IMR-90 (cell line): Measurements from ENCODE around the gene ZNF219. TPM values are rescaled to one million over a fixed set of nuclear protein-coding genes. Genes with fewer than 3 reads are reported as not detected.

ENCODE experiments used
- ATAC-seq: fragments of 200-7000 bp; cut with Tn5 transposase; 2 replicates; pipeline ENCODE4 v1.9.1; 2020; ENCODE audit warnings: low read depth, mild to moderate bottlenecking, moderate library complexity
- BruUV-seq: library from RNA; stranded (reverse); fragments of 400-500 nt; replicated peaks from 2 replicates; lab custom pipeline; 2021; lab: Mats Ljungman, UMichigan
- CTCF ChIA-PET: fragments of 300-600 bp; formaldehyde crosslinking; extraction: SDS; loops from one replicate; lab custom pipeline; 2021; ENCODE audit warnings: antibody characterized with exemption; lab: Yijun Ruan, JAX
- POLR2A ChIA-PET: fragments of 300-600 bp; sonication (Branson Sonifier 250); formaldehyde crosslinking; loops from one replicate; lab custom pipeline; 2022; ENCODE audit warnings: antibody characterized with exemption; ENCODE audit not compliant: unreplicated experiment; lab: Charles Lee
- DNase-seq: peaks from one replicate; pipeline ENCODE4 v3.0.0; 2013
- H2AFZ ChIP-seq: replicated peaks from 2 replicates; pipeline ENCODE3; 2013; ENCODE audit warnings: low read length, mild to moderate bottlenecking; ENCODE audit not compliant: poor library complexity
- H2AK5ac ChIP-seq: 2 replicates; pipeline ENCODE4 v1.6.1; 2013; ENCODE audit warnings: low read depth, low read length, inconsistent platforms
- H2AK9ac ChIP-seq: replicated peaks from 2 replicates; pipeline ENCODE3; 2013; ENCODE audit warnings: mild to moderate bottlenecking, low read depth, low read length, moderate library complexity; ENCODE audit not compliant: poor library complexity
- H2BK120ac ChIP-seq: 2 replicates; pipeline ENCODE4 v1.6.1; 2013; ENCODE audit warnings: low read depth, low read length, inconsistent platforms
- H2BK15ac ChIP-seq: 3 replicates; pipeline ENCODE4 v1.6.1; 2013; ENCODE audit warnings: low read depth, low read length, inconsistent platforms
- H2BK20ac ChIP-seq: 2 replicates; pipeline ENCODE4 v1.6.1; 2013; ENCODE audit warnings: low read depth, mild to moderate bottlenecking, inconsistent platforms, low read length, moderate library complexity
- H2BK5ac ChIP-seq: 2 replicates; pipeline ENCODE4 v1.6.1; 2013; ENCODE audit warnings: mild to moderate bottlenecking, low read depth, low read length, inconsistent platforms; ENCODE audit not compliant: poor library complexity, severe bottlenecking
- H3K14ac ChIP-seq: replicated peaks from 2 replicates; pipeline ENCODE4 v1.6.1; 2013; ENCODE audit warnings: low read depth, low read length, inconsistent platforms
- H3K18ac ChIP-seq: 2 replicates; pipeline ENCODE4 v1.6.1; 2013; ENCODE audit warnings: low read depth, low read length, control low read depth
- H3K23ac ChIP-seq: 2 replicates; pipeline ENCODE4 v1.6.1; 2013; ENCODE audit warnings: low read depth, low read length, inconsistent platforms
- H3K27ac ChIP-seq: 2 replicates; pipeline ENCODE4 v1.5.1; 2013; ENCODE audit warnings: mild to moderate bottlenecking, control low read depth, low read length; ENCODE audit not compliant: insufficient read depth
- H3K27me3 ChIP-seq: 2 replicates; pipeline ENCODE4 v1.6.1; 2013; ENCODE audit warnings: low read length; ENCODE audit not compliant: control insufficient read depth, insufficient read depth
- H3K36me3 ChIP-seq: 2 replicates; pipeline ENCODE4 v1.6.1; 2013; ENCODE audit warnings: low read length, mixed read lengths; ENCODE audit not compliant: control insufficient read depth, insufficient read depth
- H3K4ac ChIP-seq: 2 replicates; pipeline ENCODE4 v1.6.1; 2013; ENCODE audit warnings: low read depth, low read length, inconsistent platforms
- H3K4me1 ChIP-seq: 2 replicates; pipeline ENCODE4 v1.6.1; 2013; ENCODE audit warnings: low read length, mixed read lengths; ENCODE audit not compliant: control insufficient read depth, insufficient read depth
- H3K4me2 ChIP-seq: 2 replicates; pipeline ENCODE4 v1.6.1; 2013; ENCODE audit warnings: low read depth, mild to moderate bottlenecking, control low read depth, low read length, moderate library complexity
- H3K4me3 ChIP-seq: 2 replicates; pipeline ENCODE4 v1.5.1; 2013; ENCODE audit warnings: low read depth, mild to moderate bottlenecking, control low read depth, low read length, moderate library complexity; ENCODE audit not compliant: insufficient read depth
- H3K56ac ChIP-seq: 2 replicates; pipeline ENCODE4 v1.6.1; 2013; ENCODE audit warnings: low read length, inconsistent platforms; ENCODE audit not compliant: insufficient read depth; ENCODE audit errors: extremely low read depth
- H3K79me1 ChIP-seq, 2 experiments: 2 replicates each; pipeline ENCODE4 v1.6.1; 2013; ENCODE audit warnings: low read length in 2 of 2, inconsistent platforms in 1 of 2, low read depth in 1 of 2
- H3K9ac ChIP-seq: 2 replicates; pipeline ENCODE4 v1.6.1; 2013; ENCODE audit warnings: low read depth, low read length, control low read depth
- H3K9me1 ChIP-seq: 2 replicates; pipeline ENCODE4 v1.6.1; 2013; ENCODE audit warnings: low read length, inconsistent platforms; ENCODE audit not compliant: insufficient read depth
- H3K9me3 ChIP-seq: 2 replicates; pipeline ENCODE4 v1.6.1; 2013; ENCODE audit warnings: low read length; ENCODE audit not compliant: control insufficient read depth, insufficient read depth
- H4K20me1 ChIP-seq: 2 replicates; pipeline ENCODE4 v1.6.1; 2013; ENCODE audit warnings: low read length, inconsistent platforms; ENCODE audit not compliant: insufficient read depth
- H4K5ac ChIP-seq: 2 replicates; pipeline ENCODE4 v1.6.1; 2013; ENCODE audit warnings: mild to moderate bottlenecking, low read depth, low read length, control low read depth
- H4K8ac ChIP-seq, 2 experiments: 2 replicates each; pipeline ENCODE4 v1.6.1; 2013; ENCODE audit warnings: low read depth in 2 of 2, low read length in 2 of 2, control low read depth in 1 of 2, inconsistent platforms in 1 of 2
- H4K91ac ChIP-seq: 2 replicates; pipeline ENCODE4 v1.6.1; 2013; ENCODE audit warnings: low read depth, low read length, inconsistent platforms; ENCODE audit not compliant: insufficient read depth
- BHLHE40 ChIP-seq: fragments of 150-350 bp; IDR thresholded peaks from 2 replicates; pipeline ENCODE4 v1.6.1; 2016; ENCODE audit warnings: mild to moderate bottlenecking, low read depth, low read length
- CEBPB ChIP-seq: IDR thresholded peaks from 2 replicates; pipeline ENCODE4 v1.6.1; 2012; ENCODE audit warnings: low read depth, low read length, improper control_type of control experiment
- ELK1 ChIP-seq: fragments of 150-350 bp; IDR thresholded peaks from 2 replicates; pipeline ENCODE4 v1.6.1; 2016; ENCODE audit warnings: low read depth, mild to moderate bottlenecking, low read length, moderate library complexity, borderline replicate concordance
- FOS ChIP-seq: fragments of 150-350 bp; IDR thresholded peaks from 2 replicates; pipeline ENCODE4 v1.6.1; 2016; ENCODE audit warnings: low read depth, low read length
- MAFK ChIP-seq: IDR thresholded peaks from 2 replicates; pipeline ENCODE4 v1.6.1; 2012; ENCODE audit warnings: low read depth, low read length, improper control_type of control experiment
- MXI1 ChIP-seq: IDR thresholded peaks from 2 replicates; pipeline ENCODE4 v1.6.1; 2012; ENCODE audit warnings: low read depth, mild to moderate bottlenecking, low read length, moderate library complexity, borderline replicate concordance
- NFE2L2 ChIP-seq: fragments of 150-350 bp; IDR thresholded peaks from 2 replicates; pipeline ENCODE4 v1.6.1; 2016; ENCODE audit warnings: low read depth, mild to moderate bottlenecking, low read length
- POLR2A ChIP-seq: IDR thresholded peaks from 2 replicates; pipeline ENCODE4 v1.6.1; 2012; ENCODE audit warnings: mild to moderate bottlenecking, low read depth, low read length
- RAD21 ChIP-seq: IDR thresholded peaks from 2 replicates; pipeline ENCODE4 v1.6.1; 2012; ENCODE audit warnings: low read length, improper control_type of control experiment
- RCOR1 ChIP-seq: IDR thresholded peaks from 2 replicates; pipeline ENCODE4 v1.6.1; 2012; ENCODE audit warnings: mild to moderate bottlenecking, low read length, improper control_type of control experiment; ENCODE audit not compliant: insufficient replicate concordance
- SMC3 ChIP-seq: fragments of 150-350 bp; IDR thresholded peaks from 2 replicates; pipeline ENCODE4 v1.6.1; 2016; ENCODE audit warnings: low read depth, mild to moderate bottlenecking, antibody characterized with exemption, low read length, moderate library complexity
- WGBS, 2 experiments: methylation state at CpG; one replicate each; pipeline versions ENCODE4 v1.1.5 to v1.1.7; 2013; ENCODE audit warnings: missing lambda C conversion rate in 2 of 2; ENCODE audit not compliant: insufficient read length in 1 of 2; ENCODE audit errors: extremely low coverage in 2 of 2; 5-methylcytosine and 5-hydroxymethylcytosine counted together
- dilution Hi-C: fragments of 300-500 bp; cut with HindIII; formaldehyde crosslinking; loops from one replicate; pipeline ENCODE4 v1.14.3; 2018; ENCODE audit warnings: low sequenced_read_pairs; ENCODE audit not compliant: unreplicated experiment
- in situ Hi-C: fragments of 300-500 bp; cut with MboI; formaldehyde crosslinking; loops from 3 replicates; pipeline ENCODE4 v1.14.3; 2019; ENCODE audit warnings: low sequenced_read_pairs, inconsistent platforms, mixed read lengths
- intact Hi-C: fragments of 100-400 bp; cut with micrococcal nuclease; formaldehyde crosslinking; loops from 2 replicates; pipeline ENCODE4 v1.10.0; 2022
- polyA plus RNA-seq, 3 experiments: library from polyadenylated mRNA; depleted of rRNA; stranded (reverse); fragments of >200 nt; gene quantifications; 2 replicates each; pipeline ENCODE4 v1.2.3, GENCODE V29; 2012; ENCODE audit warnings: low replicate concordance in 1 of 3
- total RNA-seq: library from RNA; depleted of rRNA; stranded (reverse); fragments of >200 nt; gene quantifications from 2 replicates; pipeline ENCODE4 v1.2.3, GENCODE V29; 2012
- TF ChIP-seq, protein P1 (sequence below): fragments of 150-350 bp; IDR thresholded peaks from 2 replicates; pipeline ENCODE4 v1.6.1; 2017; ENCODE audit warnings: mild to moderate bottlenecking, antibody characterized with exemption, low read length, low read depth
- TF ChIP-seq, protein P2 (sequence below): conservative IDR thresholded peaks from 2 replicates; pipeline ENCODE4 v1.5.1; 2012; ENCODE audit warnings: mild to moderate bottlenecking, low read depth, low read length, improper control_type of control experiment

ZNF219 gene
- total and polyA plus RNA-seq, 2 of the 4 experiments (the other 2 are of a cell fraction): 0.90 to 3.8 TPM

DNA sequence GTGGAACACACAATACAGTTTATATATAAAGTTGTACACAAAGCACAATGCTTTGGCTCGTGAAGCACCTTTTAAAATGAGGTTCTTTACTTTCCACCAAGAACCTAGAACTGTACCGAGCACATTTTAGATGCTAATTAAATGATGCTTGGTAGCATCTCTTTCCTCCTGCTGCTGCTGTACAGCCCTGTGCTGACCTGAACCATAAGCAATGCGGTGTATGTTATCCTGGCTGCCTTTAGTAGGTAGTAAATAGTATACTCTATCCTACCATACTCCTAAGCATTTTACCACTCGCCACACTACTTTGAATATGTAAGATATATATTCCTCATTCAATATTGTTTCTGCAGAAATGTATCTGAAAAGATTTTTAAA is 43.7 kb downstream of the ZNF219 start:
- Histone ChIP-seq H4K91ac (no peak overlapping the region), H2AFZ (no peak overlapping the region), H4K5ac (no peak overlapping the region), H2AK5ac (no peak overlapping the region), H3K9ac (no peak overlapping the region), H3K4ac (no peak overlapping the region), H3K4me2 (no peak overlapping the region), H4K8ac (no peak overlapping the region), H2BK120ac (no peak overlapping the region), H3K18ac (no peak overlapping the region), H2BK5ac (no peak overlapping the region), H3K9me3 (no peaks in the 10 kb centered on the region), H2AK9ac (no peak overlapping the region), H3K56ac (no peak overlapping the region), H3K23ac (no peak overlapping the region), H3K9me1 (peaks cover 3% of the 10 kb centered on the region; the same call in 1 of the 2 replicates), H3K4me1 (no peaks in the 10 kb centered on the region), H2BK20ac (no peak overlapping the region), H2BK15ac (no peak overlapping the region), H3K4me3 (no peak overlapping the region), H3K27ac (no peak overlapping the region), H3K79me1 (no peaks in the 10 kb centered on the region), H3K36me3 (no peaks in the 10 kb centered on the region), H3K27me3 (peaks cover 4% of the 10 kb centered on the region), H4K20me1 (no peaks in the 10 kb centered on the region), H3K14ac (no peak overlapping the region)
- WGBS, 2 experiments: no CpG with 5 or more reads among the region's 4 CpGs
- ATAC-seq: no peak
- no peak for DNase-seq
- intact Hi-C loops: no loop called here
- no peak for TF ChIP-seq CEBPB
- TF ChIP-seq RAD21: no peak
- TF ChIP-seq, protein P1, sequence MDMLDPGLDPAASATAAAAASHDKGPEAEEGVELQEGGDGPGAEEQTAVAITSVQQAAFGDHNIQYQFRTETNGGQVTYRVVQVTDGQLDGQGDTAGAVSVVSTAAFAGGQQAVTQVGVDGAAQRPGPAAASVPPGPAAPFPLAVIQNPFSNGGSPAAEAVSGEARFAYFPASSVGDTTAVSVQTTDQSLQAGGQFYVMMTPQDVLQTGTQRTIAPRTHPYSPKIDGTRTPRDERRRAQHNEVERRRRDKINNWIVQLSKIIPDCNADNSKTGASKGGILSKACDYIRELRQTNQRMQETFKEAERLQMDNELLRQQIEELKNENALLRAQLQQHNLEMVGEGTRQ: no peak
- TF ChIP-seq NFE2L2: no peak
- no peak for TF ChIP-seq POLR2A
- no peak for TF ChIP-seq FOS
- no peak for TF ChIP-seq RCOR1
- no peak for TF ChIP-seq BHLHE40
- TF ChIP-seq ELK1: no peak
- TF ChIP-seq SMC3: no peak
- TF ChIP-seq, protein P2, sequence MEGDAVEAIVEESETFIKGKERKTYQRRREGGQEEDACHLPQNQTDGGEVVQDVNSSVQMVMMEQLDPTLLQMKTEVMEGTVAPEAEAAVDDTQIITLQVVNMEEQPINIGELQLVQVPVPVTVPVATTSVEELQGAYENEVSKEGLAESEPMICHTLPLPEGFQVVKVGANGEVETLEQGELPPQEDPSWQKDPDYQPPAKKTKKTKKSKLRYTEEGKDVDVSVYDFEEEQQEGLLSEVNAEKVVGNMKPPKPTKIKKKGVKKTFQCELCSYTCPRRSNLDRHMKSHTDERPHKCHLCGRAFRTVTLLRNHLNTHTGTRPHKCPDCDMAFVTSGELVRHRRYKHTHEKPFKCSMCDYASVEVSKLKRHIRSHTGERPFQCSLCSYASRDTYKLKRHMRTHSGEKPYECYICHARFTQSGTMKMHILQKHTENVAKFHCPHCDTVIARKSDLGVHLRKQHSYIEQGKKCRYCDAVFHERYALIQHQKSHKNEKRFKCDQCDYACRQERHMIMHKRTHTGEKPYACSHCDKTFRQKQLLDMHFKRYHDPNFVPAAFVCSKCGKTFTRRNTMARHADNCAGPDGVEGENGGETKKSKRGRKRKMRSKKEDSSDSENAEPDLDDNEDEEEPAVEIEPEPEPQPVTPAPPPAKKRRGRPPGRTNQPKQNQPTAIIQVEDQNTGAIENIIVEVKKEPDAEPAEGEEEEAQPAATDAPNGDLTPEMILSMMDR: no peak
- TF ChIP-seq MAFK: no peak
- TF ChIP-seq MXI1: no peak
- ChIA-PET POLR2A (no interaction called here), CTCF (no interaction called here)
- in situ Hi-C loops: no loop called here
- dilution Hi-C loops: no loop called here
- no TSS peak for BruUV-seq
